ENCODE data around the gene SDCBP2. TPM values are rescaled to one million over a fixed set of nuclear protein-coding genes. Genes with fewer than 3 reads are reported as not detected.

The SDCBP2 gene
- total RNA-seq, 1 donor from 2014 or later = 4.6 TPM

- no peaks in the 10 kb centered on the region for H3K4me1 ChIP-seq (ENCODE audit: insufficient read depth, low read length)
- H3K4me1 Mint-ChIP-seq (ENCODE audit: low read depth, unreplicated experiment) = peaks cover 5% of the 10 kb centered on the region
- no peaks in the 10 kb centered on the region for H3K36me3 ChIP-seq (ENCODE audit: insufficient read depth, low read length)
- no peaks in the 10 kb centered on the region for H3K9me3 ChIP-seq (ENCODE audit: insufficient read depth, low read depth, low read length)
- H2AFZ ChIP-seq (ENCODE audit: low read depth, low read length) = no peak overlapping the region
- H3K9ac ChIP-seq (ENCODE audit: low read length) = no peak overlapping the region
- H3K79me2 ChIP-seq (ENCODE audit: insufficient read depth, low read length) = no peaks in the 10 kb centered on the region
- no peaks in the 10 kb centered on the region for H3K36me3 Mint-ChIP-seq (ENCODE audit: low read depth, unreplicated experiment)
- TF ChIP-seq EZH2 (IDR thresholded peaks at IDR 0.05; ENCODE audit: insufficient read depth, low read length) = no peak
- TF ChIP-seq CTCF (IDR thresholded peaks at IDR 0.05; ENCODE audit: insufficient read depth, low read depth, low read length) = no peak
- H4K20me1 ChIP-seq (ENCODE audit: insufficient read depth, low read length) = peaks cover 20% of the 10 kb centered on the region
- no peak for FAIRE-seq
- no peak overlapping the region for H3K27ac ChIP-seq (ENCODE audit: low read depth, low read length)
- H3K4me2 ChIP-seq (ENCODE audit: low read length) = no peak overlapping the region
- H3K4me3 ChIP-seq (ENCODE audit: insufficient read depth, low read depth, low read length) = no peak overlapping the region
- H3K27me3 ChIP-seq (ENCODE audit: insufficient read depth, low read length) = no peaks in the 10 kb centered on the region
- no peak overlapping the region for H3K4me3 Mint-ChIP-seq (ENCODE audit: unreplicated experiment)
- no peaks in the 10 kb centered on the region for H3K9me3 Mint-ChIP-seq (ENCODE audit: unreplicated experiment)
- H3K27me3 Mint-ChIP-seq (ENCODE audit: low read depth, unreplicated experiment) = peaks cover 4% of the 10 kb centered on the region
- no peak for DNase-seq (ENCODE audit: low read depth)
- no peak overlapping the region for H3K27ac Mint-ChIP-seq (ENCODE audit: unreplicated experiment)
Measured at GRCh38 chr20:1280195-1281102, 48.5 kb downstream of the SDCBP2 start.

GRCh38 chr20:1278993-1279392 lies 49.9 kb downstream of the SDCBP2 start:
- no peak overlapping the region for H2AFZ ChIP-seq (ENCODE audit: low read depth, low read length)
- Mint-ChIP-seq H3K27me3 (ENCODE audit: low read depth, unreplicated experiment) (peaks cover 2% of the 10 kb centered on the region), H3K9me3 (ENCODE audit: unreplicated experiment) (no peaks in the 10 kb centered on the region), H3K4me3 (ENCODE audit: unreplicated experiment) (no peak overlapping the region), H3K4me1 (ENCODE audit: low read depth, unreplicated experiment) (peaks cover 5% of the 10 kb centered on the region), H3K27ac (ENCODE audit: unreplicated experiment) (no peak overlapping the region), H3K36me3 (ENCODE audit: low read depth, unreplicated experiment) (no peaks in the 10 kb centered on the region)
- DNase-seq (ENCODE audit: low read depth) (no peak), FAIRE-seq (no peak)
- no peak overlapping the region for H3K27ac ChIP-seq (ENCODE audit: low read depth, low read length)
- H3K9me3 ChIP-seq (ENCODE audit: insufficient read depth, low read depth, low read length) = no peaks in the 10 kb centered on the region
- H3K79me2 ChIP-seq (ENCODE audit: insufficient read depth, low read length) = no peaks in the 10 kb centered on the region
- no peak overlapping the region for H3K9ac ChIP-seq (ENCODE audit: low read length)
- TF ChIP-seq CTCF (IDR thresholded peaks at IDR 0.05; ENCODE audit: insufficient read depth, low read depth, low read length) (no peak), EZH2 (IDR thresholded peaks at IDR 0.05; ENCODE audit: insufficient read depth, low read length) (no peak)
- peaks cover 20% of the 10 kb centered on the region for H4K20me1 ChIP-seq (ENCODE audit: insufficient read depth, low read length)
- H3K27me3 ChIP-seq (ENCODE audit: insufficient read depth, low read length) = no peaks in the 10 kb centered on the region
- no peak overlapping the region for H3K4me3 ChIP-seq (ENCODE audit: insufficient read depth, low read depth, low read length)
- no peak overlapping the region for H3K4me2 ChIP-seq (ENCODE audit: low read length)
- no peaks in the 10 kb centered on the region for H3K36me3 ChIP-seq (ENCODE audit: insufficient read depth, low read length)
- H3K4me1 ChIP-seq (ENCODE audit: insufficient read depth, low read length) = no peaks in the 10 kb centered on the region

Measured in astrocyte (in vitro differentiated cells and primary cell).